ENCODE measurements around the gene NKIRAS1.
A peak's percentile ranks its signal among the peaks of the same experiment; 100 is the strongest.
"Not testable (repeated sequence)": the region's sequence is repeated elsewhere in the genome, so short reads cannot be mapped to it uniquely, and the experiment has no call there.

The NKIRAS1 gene

DNA sequence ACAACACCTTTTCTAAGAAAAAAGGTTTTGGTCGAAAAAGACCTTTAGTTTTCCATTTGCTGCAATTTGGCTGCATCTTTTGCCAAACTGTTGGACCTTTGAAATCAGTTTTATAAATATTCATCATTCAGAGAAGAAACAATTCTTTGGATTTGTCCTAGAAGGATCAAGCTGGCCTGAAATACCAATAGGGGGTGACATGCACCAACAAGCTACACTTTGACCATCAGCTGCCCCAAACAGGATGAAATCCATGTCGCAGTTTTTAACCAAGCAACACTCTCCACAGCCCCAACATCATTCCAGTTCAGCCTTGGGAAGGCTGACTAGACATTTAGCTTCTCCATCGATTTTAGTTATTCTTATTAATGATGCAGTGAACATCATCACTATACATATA, 9.9 kb upstream of the NKIRAS1 start:
- no peak for FAIRE-seq
- TF ChIP-seq POLR2AphosphoS5 (IDR thresholded peaks at IDR 0.05; ENCODE audit: low read depth, low read length), result no peak
- TF ChIP-seq PAX5 (IDR thresholded peaks at IDR 0.05; ENCODE audit: insufficient read depth, low read length, severe bottlenecking), result no peak
- TF ChIP-seq SPI1 (IDR thresholded peaks at IDR 0.05; ENCODE audit: low read depth, low read length), result no peak
- no peak for TF ChIP-seq TAF1 (IDR thresholded peaks at IDR 0.05; ENCODE audit: low read depth, low read length)
- TF ChIP-seq POLR2A (IDR thresholded peaks at IDR 0.05; ENCODE audit: low read depth, low read length), result no peak
- TF ChIP-seq POU2F2 (IDR thresholded peaks at IDR 0.05; ENCODE audit: low read depth, low read length), result no peak
- no peak for DNase-seq (ENCODE audit: insufficient read length, low spot score)

DNA sequence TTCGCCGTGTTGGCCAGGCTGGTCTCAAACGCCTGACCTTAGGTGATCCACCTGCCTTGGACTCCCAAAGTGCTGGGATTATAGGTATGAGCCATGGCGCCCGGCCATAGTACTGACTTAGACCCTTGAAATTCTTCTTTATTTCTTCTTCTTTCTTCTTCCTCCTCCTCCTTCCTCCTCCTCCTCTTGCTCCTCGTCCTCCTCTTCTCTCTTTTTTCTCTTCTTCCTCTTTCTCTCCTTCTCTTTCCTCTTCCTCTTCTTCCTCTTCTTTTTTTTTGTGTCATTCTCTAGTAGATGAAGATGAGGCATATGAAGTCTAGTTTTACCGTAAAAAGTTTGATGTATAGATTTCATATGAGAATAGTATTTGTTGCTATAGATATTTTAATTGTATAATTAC, 9.5 kb upstream of the NKIRAS1 start:
- no peak for TF ChIP-seq POLR2AphosphoS5 (IDR thresholded peaks at IDR 0.05; ENCODE audit: low read depth, low read length)
- no peak for TF ChIP-seq POU2F2 (IDR thresholded peaks at IDR 0.05; ENCODE audit: low read depth, low read length)
- no peak for TF ChIP-seq PAX5 (IDR thresholded peaks at IDR 0.05; ENCODE audit: insufficient read depth, low read length, severe bottlenecking)
- TF ChIP-seq POLR2A (IDR thresholded peaks at IDR 0.05; ENCODE audit: low read depth, low read length), result no peak
- no peak for TF ChIP-seq SPI1 (IDR thresholded peaks at IDR 0.05; ENCODE audit: low read depth, low read length)
- no peak for TF ChIP-seq TAF1 (IDR thresholded peaks at IDR 0.05; ENCODE audit: low read depth, low read length)
- DNase-seq (ENCODE audit: insufficient read length, low spot score), result no peak
- FAIRE-seq, result no peak

DNA sequence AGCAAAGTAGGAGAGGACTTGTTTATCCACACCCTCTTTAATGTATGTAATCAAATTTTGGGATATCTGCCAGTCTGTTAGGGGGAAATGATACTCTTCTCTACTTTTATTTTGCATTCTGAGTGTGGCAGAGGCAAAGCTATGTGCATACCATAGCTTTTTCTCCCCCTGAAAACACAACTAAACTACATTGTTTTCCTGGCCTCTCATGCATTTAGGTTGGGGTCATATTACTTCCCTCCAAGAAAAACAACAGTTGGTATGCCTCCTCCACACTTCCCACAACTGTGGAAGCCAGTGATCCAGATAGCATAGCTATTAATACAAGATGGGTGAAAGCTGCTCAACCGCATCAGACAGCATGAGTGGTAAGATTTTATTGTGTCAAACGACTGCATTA, 7.0 kb upstream of the NKIRAS1 start:
- no peak for TF ChIP-seq TAF1 (IDR thresholded peaks at IDR 0.05; ENCODE audit: low read depth, low read length)
- DNase-seq (ENCODE audit: insufficient read length, low spot score) (no peak), FAIRE-seq (no peak)

GRCh38 chr3:23921052-23921511, 4.3 kb upstream of the NKIRAS1 start:
- DNase-seq (ENCODE audit: insufficient read length, low spot score) (no peak), FAIRE-seq (no peak)
- TF ChIP-seq PAX5 (IDR thresholded peaks at IDR 0.05; ENCODE audit: insufficient read depth, low read length, severe bottlenecking) (no peak), SPI1 (IDR thresholded peaks at IDR 0.05; ENCODE audit: low read depth, low read length) (no peak), POU2F2 (IDR thresholded peaks at IDR 0.05; ENCODE audit: low read depth, low read length) (peak; percentile 40; the same call in 1 of the 2 replicates), POLR2A (IDR thresholded peaks at IDR 0.05; ENCODE audit: low read depth, low read length) (peak; percentile 75), POLR2AphosphoS5 (IDR thresholded peaks at IDR 0.05; ENCODE audit: low read depth, low read length) (peak; percentile 67), TAF1 (IDR thresholded peaks at IDR 0.05; ENCODE audit: low read depth, low read length) (no peak)

- DNase-seq (ENCODE audit: insufficient read length, low spot score), result no peak
- peak; percentile 82 for TF ChIP-seq POLR2A (IDR thresholded peaks at IDR 0.05; ENCODE audit: low read depth, low read length)
- no peak for TF ChIP-seq SPI1 (IDR thresholded peaks at IDR 0.05; ENCODE audit: low read depth, low read length)
- no peak for FAIRE-seq
Observed at GRCh38 chr3:23920151-23920655, 3.4 kb upstream of the NKIRAS1 start.

DNA sequence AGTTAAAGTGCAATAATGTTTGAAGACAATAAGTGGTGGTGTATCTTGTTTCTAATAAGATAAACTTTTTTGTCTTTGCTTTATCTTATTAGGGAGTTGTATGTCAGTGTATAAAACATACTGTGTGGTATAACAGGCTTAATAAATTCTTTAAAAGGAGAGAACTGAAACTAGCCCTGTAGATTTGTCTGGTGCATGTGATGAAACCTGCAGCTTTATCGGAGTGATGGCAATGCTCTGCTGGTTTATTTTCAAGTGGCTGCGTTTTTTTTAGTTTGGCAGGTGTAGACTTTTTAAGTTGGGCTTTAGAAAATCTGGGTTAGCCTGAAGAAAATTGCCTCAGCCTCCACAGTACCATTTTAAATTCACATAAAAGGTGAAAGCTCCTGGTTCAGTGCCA, 2.8 kb upstream of the NKIRAS1 start:
- FAIRE-seq, result no peak
- peak; percentile 50; the same call in 1 of the 2 replicates for TF ChIP-seq SPI1 (IDR thresholded peaks at IDR 0.05; ENCODE audit: low read depth, low read length)
- TF ChIP-seq TAF1 (IDR thresholded peaks at IDR 0.05; ENCODE audit: low read depth, low read length), result no peak

DNA sequence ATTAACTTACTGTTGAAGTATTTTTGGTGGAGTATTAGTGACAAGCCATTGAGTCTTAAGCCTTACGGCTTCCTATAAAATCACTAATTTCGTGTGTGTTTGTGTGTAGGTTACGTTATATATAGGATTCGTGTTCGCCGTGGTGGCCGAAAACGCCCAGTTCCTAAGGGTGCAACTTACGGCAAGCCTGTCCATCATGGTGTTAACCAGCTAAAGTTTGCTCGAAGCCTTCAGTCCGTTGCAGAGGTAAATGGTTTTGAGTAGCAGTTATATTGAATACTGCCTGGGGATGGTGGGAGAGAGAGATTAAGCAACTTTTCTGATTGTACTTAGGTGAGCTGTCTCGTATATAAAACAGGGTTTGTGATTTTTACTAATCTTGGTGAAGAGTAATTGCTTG, 1.5 kb upstream of the NKIRAS1 start:
- FAIRE-seq; DNase-seq (ENCODE audit: insufficient read length, low spot score): not testable (repeated sequence)

More for the DNA sequence above, 2.8 kb upstream of the NKIRAS1 start:
- no peak for DNase-seq (ENCODE audit: insufficient read length, low spot score)

DNA sequence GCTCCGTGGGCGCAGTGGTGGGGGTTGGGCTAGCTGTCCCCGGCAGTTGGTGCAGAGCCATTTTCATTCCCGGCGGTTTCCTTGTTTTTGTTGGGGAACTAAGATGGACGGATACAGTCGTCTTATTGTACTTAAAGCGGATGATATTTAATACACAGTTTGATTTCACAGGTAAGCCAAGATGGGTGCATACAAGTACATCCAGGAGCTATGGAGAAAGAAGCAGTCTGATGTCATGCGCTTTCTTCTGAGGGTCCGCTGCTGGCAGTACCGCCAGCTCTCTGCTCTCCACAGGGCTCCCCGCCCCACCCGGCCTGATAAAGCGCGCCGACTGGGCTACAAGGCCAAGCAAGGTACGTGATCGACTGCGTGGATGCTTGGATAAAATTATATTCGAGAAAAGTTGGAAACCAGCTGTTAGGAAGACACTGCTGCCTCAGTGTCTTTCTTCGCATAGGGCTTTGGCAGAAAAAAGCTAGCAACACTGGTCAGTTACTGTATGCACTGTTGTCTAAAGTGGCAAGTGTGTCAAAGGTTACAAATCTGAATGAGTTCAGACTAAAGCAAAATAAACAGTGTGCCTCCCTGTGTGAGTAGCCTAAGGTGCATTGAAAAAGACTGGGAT, 1.0 kb upstream of the NKIRAS1 start:
- FAIRE-seq; DNase-seq (ENCODE audit: insufficient read length, low spot score): not testable (repeated sequence)

- TF ChIP-seq PAX5 (IDR thresholded peaks at IDR 0.05; ENCODE audit: insufficient read depth, low read length, severe bottlenecking) (no peak), POU2F2 (IDR thresholded peaks at IDR 0.05; ENCODE audit: low read depth, low read length) (no peak), TAF1 (IDR thresholded peaks at IDR 0.05; ENCODE audit: low read depth, low read length) (no peak), SPI1 (IDR thresholded peaks at IDR 0.05; ENCODE audit: low read depth, low read length) (no peak), POLR2AphosphoS5 (IDR thresholded peaks at IDR 0.05; ENCODE audit: low read depth, low read length) (no peak), POLR2A (IDR thresholded peaks at IDR 0.05; ENCODE audit: low read depth, low read length) (no peak)
- no peak for DNase-seq (ENCODE audit: insufficient read length, low spot score)
- no peak for FAIRE-seq
Observed at GRCh38 chr3:23916152-23916885, 471 bp downstream of the NKIRAS1 start.

- DNase-seq (ENCODE audit: insufficient read length, low spot score), result no peak
- TF ChIP-seq TAF1 (IDR thresholded peaks at IDR 0.05; ENCODE audit: low read depth, low read length) (no peak), POLR2A (IDR thresholded peaks at IDR 0.05; ENCODE audit: low read depth, low read length) (no peak), POLR2AphosphoS5 (IDR thresholded peaks at IDR 0.05; ENCODE audit: low read depth, low read length) (no peak), SPI1 (IDR thresholded peaks at IDR 0.05; ENCODE audit: low read depth, low read length) (no peak), POU2F2 (IDR thresholded peaks at IDR 0.05; ENCODE audit: low read depth, low read length) (no peak)
- FAIRE-seq, result no peak
Observed at GRCh38 chr3:23915537-23916108, 1.2 kb downstream of the NKIRAS1 start.
